CD4-positive, alpha-beta T cell (primary cell): Measurements from ENCODE around the gene EIF2AK3. TPM values are rescaled to one million over a fixed set of nuclear protein-coding genes. Genes with fewer than 3 reads are reported as not detected.

Experiments used
- ATAC-seq: fragments of 200-7000 bp; cut with Tn5 transposase; one replicate; pipeline ENCODE4 v1.10.0; 2022; ENCODE audit warnings: mild to moderate bottlenecking; ENCODE audit not compliant: poor library complexity
- CTCF ChIA-PET: fragments of 350-600 bp; sonication (Branson Sonifier 250); formaldehyde crosslinking; loops from one replicate; lab custom pipeline; 2021; ENCODE audit warnings: antibody characterized with exemption, inconsistent platforms; lab: Charles Lee
- POLR2A ChIA-PET: fragments of 350-600 bp; sonication (Branson Sonifier 250); formaldehyde crosslinking; loops from one replicate; lab custom pipeline; 2021; ENCODE audit warnings: antibody characterized with exemption, inconsistent platforms; lab: Charles Lee
- DNase-seq, 14 experiments: peaks; one replicate each; pipeline ENCODE4 v3.0.0-alpha.2; 2013 to 2020; ENCODE audit warnings: mixed read lengths in 2 of 14
- H3K27ac ChIP-seq, 2 donors: one replicate each; pipeline versions ENCODE4 v1.5.1 to v1.7.0; 2013; ENCODE audit warnings: low read length in 2 of 2, low read depth in 1 of 2, mild to moderate bottlenecking in 1 of 2
- H3K27me3 ChIP-seq, 2 experiments: 1 replicate in 1 of 2; 2 replicates in 1 of 2; pipeline versions ENCODE4 v1.6.1 to v1.7.0; 2013; ENCODE audit warnings: low read length in 2 of 2, control low read depth in 1 of 2, mild to moderate bottlenecking in 1 of 2, moderate library complexity in 1 of 2; ENCODE audit not compliant: insufficient read depth in 2 of 2, control insufficient read depth in 1 of 2
- H3K36me3 ChIP-seq: one replicate; pipeline ENCODE4 v1.6.1; 2013; ENCODE audit warnings: low read length, control low read depth; ENCODE audit not compliant: insufficient read depth
- H3K4me1 ChIP-seq: one replicate; pipeline ENCODE4 v1.6.1; 2013; ENCODE audit warnings: low read length, control low read depth; ENCODE audit not compliant: insufficient read depth
- H3K4me3 ChIP-seq: one replicate; pipeline ENCODE4 v1.5.1; 2013; ENCODE audit warnings: mild to moderate bottlenecking, low read length, moderate library complexity
- H3K9me3 ChIP-seq, 2 experiments: 1 replicate in 1 of 2; 2 replicates in 1 of 2; pipeline versions ENCODE4 v1.6.1 to v1.7.0; 2013; ENCODE audit warnings: low read length in 2 of 2, mild to moderate bottlenecking in 2 of 2, control low read depth in 1 of 2, moderate library complexity in 1 of 2; ENCODE audit not compliant: control insufficient read depth in 1 of 2, insufficient read depth in 1 of 2
- H3K27ac Mint-ChIP-seq: one replicate; pipeline ENCODE4 v1.8.0; 2020; ENCODE audit warnings: mixed read lengths
- H3K27me3 Mint-ChIP-seq: one replicate; pipeline ENCODE4 v1.8.0; 2021; ENCODE audit warnings: mixed read lengths
- H3K36me3 Mint-ChIP-seq: one replicate; pipeline ENCODE4 v1.8.0; 2021; ENCODE audit warnings: low read depth, mixed read lengths
- H3K4me1 Mint-ChIP-seq: one replicate; pipeline ENCODE4 v1.8.0; 2021; ENCODE audit warnings: low read depth, mixed read lengths
- H3K4me3 Mint-ChIP-seq: one replicate; pipeline ENCODE4 v1.8.0; 2020; ENCODE audit warnings: mild to moderate bottlenecking, mixed read lengths
- H3K9me3 Mint-ChIP-seq: one replicate; pipeline ENCODE4 v1.8.0; 2020; ENCODE audit warnings: mixed read lengths
- intact Hi-C, 2 experiments: fragments of 100-400 bp; cut with DNase I in 1 of 2; cut with micrococcal nuclease in 1 of 2; formaldehyde crosslinking; loops; one replicate each; pipeline versions ENCODE4 v1.15.1 to v1.9.0; 2023 to 2025; cut with DNase I, micrococcal nuclease
- total RNA-seq, 174 experiments: library from RNA in 2 of 174; stranded (reverse) in 2 of 174; gene quantifications; one replicate each; pipeline ENCODE4 v1.2.3 and lab custom pipeline; 2021 to 2026
- TF ChIP-seq, protein P1 (sequence below): fragments of 200-600 bp; IDR thresholded peaks from one replicate; pipeline ENCODE4 v1.8.0; 2022; ENCODE audit warnings: antibody characterized with exemption, mild to moderate bottlenecking

The EIF2AK3 gene
- total RNA-seq, 2 experiments from 2014 or later, result 30.6 to 37.0 TPM

DNA sequence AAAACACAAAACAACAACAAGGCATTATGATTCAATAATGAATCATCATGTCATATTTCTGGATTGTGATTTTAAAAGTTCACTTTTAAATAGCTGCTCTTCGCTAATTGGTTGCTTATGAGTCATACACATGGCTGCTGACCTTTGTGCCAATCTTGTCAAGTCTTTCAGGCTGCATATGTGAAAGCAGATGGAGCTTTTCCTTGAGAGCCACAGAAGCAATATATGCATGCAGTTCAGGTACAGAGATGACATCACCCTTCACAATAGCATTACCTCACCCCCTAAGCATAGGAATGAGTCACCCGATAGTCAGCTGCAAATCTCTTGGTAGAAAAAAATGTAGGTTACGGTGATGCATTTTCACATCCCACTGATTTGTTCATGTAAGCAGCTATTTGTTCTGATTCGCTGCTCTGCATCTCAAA, 27.2 kb downstream of the EIF2AK3 start:
- ATAC-seq, result peak; percentile 98
- Mint-ChIP-seq H3K36me3 (peaks cover 18% of the 10 kb centered on the region), H3K9me3 (no peaks in the 10 kb centered on the region), H3K4me1 (peaks cover 58% of the 10 kb centered on the region), H3K4me3 (no peak overlapping the region), H3K27me3 (no peaks in the 10 kb centered on the region), H3K27ac (peak overlapping the region; percentile 25)
- H3K27me3 ChIP-seq, result no peaks in the 10 kb centered on the region
- no peak overlapping the region for H3K4me3 ChIP-seq
- intact Hi-C loops, result no loop called here
- H3K36me3 ChIP-seq, result peaks cover 7% of the 10 kb centered on the region
- no peak overlapping the region for H3K27ac ChIP-seq
- TF ChIP-seq, protein P1, sequence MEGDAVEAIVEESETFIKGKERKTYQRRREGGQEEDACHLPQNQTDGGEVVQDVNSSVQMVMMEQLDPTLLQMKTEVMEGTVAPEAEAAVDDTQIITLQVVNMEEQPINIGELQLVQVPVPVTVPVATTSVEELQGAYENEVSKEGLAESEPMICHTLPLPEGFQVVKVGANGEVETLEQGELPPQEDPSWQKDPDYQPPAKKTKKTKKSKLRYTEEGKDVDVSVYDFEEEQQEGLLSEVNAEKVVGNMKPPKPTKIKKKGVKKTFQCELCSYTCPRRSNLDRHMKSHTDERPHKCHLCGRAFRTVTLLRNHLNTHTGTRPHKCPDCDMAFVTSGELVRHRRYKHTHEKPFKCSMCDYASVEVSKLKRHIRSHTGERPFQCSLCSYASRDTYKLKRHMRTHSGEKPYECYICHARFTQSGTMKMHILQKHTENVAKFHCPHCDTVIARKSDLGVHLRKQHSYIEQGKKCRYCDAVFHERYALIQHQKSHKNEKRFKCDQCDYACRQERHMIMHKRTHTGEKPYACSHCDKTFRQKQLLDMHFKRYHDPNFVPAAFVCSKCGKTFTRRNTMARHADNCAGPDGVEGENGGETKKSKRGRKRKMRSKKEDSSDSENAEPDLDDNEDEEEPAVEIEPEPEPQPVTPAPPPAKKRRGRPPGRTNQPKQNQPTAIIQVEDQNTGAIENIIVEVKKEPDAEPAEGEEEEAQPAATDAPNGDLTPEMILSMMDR, result no peak
- ChIA-PET CTCF (interaction anchor here (1.0 to 1.2 kb wide), 3 partner anchors 70 to 92 kb away, joined by 3 to 8 read pairs (median 6); partner anchors contain the start of gene RPIA), POLR2A (interaction anchor here (1.1 to 1.3 kb wide), 2 partner anchors 27 to 92 kb away, joined by 4 to 10 read pairs; partner anchors contain the start of gene EIF2AK3)
- DNase-seq, result peak in 10 of 14 experiments; percentile 1 to 87 (median 24)
- no peaks in the 10 kb centered on the region for H3K9me3 ChIP-seq
- no peaks in the 10 kb centered on the region for H3K4me1 ChIP-seq

DNA sequence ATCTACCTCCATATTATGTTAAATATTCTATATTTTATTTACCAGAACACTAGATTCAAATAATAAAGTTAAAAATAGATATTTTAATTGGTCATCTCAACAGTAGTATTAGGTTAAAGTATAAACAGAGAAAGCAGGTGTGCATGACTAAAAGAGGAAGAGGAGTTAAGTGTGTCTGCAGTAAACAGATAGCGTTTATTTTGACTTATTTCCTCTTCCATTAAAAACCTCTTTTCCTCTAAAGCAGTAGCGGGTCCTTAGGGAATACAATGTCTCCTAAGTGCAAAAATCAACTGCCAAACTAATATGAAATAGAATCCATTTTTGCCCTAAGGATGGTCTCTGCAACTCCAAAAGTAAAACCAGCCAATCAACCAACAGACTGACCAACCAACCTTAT, 27.7 kb downstream of the EIF2AK3 start:
- DNase-seq (no peak), ATAC-seq (no peak)
- H3K27ac Mint-ChIP-seq, result peak overlapping the region; percentile 25
- H3K27me3 Mint-ChIP-seq, result no peaks in the 10 kb centered on the region
- H3K27ac ChIP-seq, result no peak overlapping the region
- H3K4me1 Mint-ChIP-seq, result peaks cover 58% of the 10 kb centered on the region
- POLR2A ChIA-PET, result interaction anchor here (1.1 to 1.3 kb wide), 2 partner anchors 28 to 93 kb away, joined by 4 to 10 read pairs; partner anchors contain the start of gene EIF2AK3
- intact Hi-C loops, result no loop called here
- peaks cover 7% of the 10 kb centered on the region for H3K36me3 ChIP-seq
- CTCF ChIA-PET, result interaction anchor here (1.0 to 1.2 kb wide), 3 partner anchors 70 to 92 kb away, joined by 3 to 8 read pairs (median 6); partner anchors contain the start of gene RPIA
- H3K4me3 Mint-ChIP-seq, result no peak overlapping the region
- no peaks in the 10 kb centered on the region for H3K9me3 ChIP-seq
- TF ChIP-seq, protein P1, result no peak
- no peak overlapping the region for H3K4me3 ChIP-seq
- H3K36me3 Mint-ChIP-seq, result peaks cover 23% of the 10 kb centered on the region
- no peaks in the 10 kb centered on the region for H3K27me3 ChIP-seq
- H3K9me3 Mint-ChIP-seq, result no peaks in the 10 kb centered on the region
- no peaks in the 10 kb centered on the region for H3K4me1 ChIP-seq

DNA sequence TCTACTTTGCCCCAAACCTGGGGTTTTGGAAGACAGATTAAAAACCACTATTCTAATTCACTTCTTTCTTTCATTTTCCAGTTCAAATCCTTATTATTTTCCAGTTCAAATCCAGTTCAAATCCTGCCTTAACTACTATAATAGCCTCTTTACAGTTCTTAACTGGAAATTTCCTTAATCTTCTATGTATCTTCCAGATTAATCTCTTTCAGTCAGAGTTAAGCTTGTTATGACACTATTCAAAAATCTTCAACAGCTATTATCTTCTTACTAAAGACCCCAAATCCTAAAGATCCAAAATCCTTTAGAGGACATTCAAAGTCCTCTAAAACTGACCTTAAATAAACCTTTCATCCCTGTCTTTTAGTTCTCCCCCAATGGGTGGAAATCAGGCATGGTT, 30.1 kb downstream of the EIF2AK3 start:
- Histone ChIP-seq H3K27ac (peak overlapping the region in 1 of 2 donors; percentile 4), H3K4me3 (no peak overlapping the region), H3K9me3 (no peaks in the 10 kb centered on the region), H3K27me3 (no peaks in the 10 kb centered on the region), H3K36me3 (peaks cover 18% of the 10 kb centered on the region), H3K4me1 (no peaks in the 10 kb centered on the region)
- TF ChIP-seq, protein P1, result no peak
- ATAC-seq, result no peak
- Mint-ChIP-seq H3K27ac (no peak overlapping the region), H3K36me3 (peaks cover 46% of the 10 kb centered on the region), H3K27me3 (no peaks in the 10 kb centered on the region), H3K9me3 (no peaks in the 10 kb centered on the region), H3K4me3 (no peak overlapping the region), H3K4me1 (peaks cover 38% of the 10 kb centered on the region)
- ChIA-PET CTCF (no interaction called here), POLR2A (no interaction called here)
- intact Hi-C loops, result no loop called here
- DNase-seq, result no peak
